ENCODE results near the gene PSMB3.

DNA sequence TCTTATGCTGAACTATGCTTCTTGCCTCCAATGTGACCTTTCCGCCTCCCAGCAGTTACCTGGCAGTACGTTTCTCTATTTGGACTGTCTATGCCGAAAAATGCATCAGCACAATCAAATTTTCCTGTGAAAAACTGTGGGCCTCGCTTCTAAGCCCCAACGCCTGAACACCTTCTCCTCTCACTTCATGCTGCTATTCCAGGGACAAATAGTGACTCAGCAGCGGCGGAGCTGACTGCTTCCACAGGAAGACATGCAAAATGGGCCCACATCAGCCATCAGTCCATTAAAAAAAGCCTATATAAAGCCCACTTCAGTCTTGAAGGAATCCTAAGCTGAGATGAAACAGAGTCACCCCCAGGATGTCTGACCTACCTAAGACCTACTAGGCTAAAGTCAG lies 57.3 kb downstream of the PSMB3 start:
- no peak for TF ChIP-seq EGR1 (IDR thresholded peaks at IDR 0.05)
- no peak for TF ChIP-seq TAF1 (IDR thresholded peaks at IDR 0.05; ENCODE audit: low read depth)
- TF ChIP-seq, protein P1, sequence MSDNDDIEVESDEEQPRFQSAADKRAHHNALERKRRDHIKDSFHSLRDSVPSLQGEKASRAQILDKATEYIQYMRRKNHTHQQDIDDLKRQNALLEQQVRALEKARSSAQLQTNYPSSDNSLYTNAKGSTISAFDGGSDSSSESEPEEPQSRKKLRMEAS (IDR thresholded peaks at IDR 0.05): no peak
